NCI-H2029 (cell line): ENCODE data around the gene RNF8.

Experiments
- DNase-seq: peaks from one replicate; lab custom pipeline; 2025; lab: John Stamatoyannopoulos, UW

Gene RNF8

GRCh38 chr6:37359039-37359438 lies 5.3 kb downstream of the RNF8 start:
- no peak for DNase-seq

DNA sequence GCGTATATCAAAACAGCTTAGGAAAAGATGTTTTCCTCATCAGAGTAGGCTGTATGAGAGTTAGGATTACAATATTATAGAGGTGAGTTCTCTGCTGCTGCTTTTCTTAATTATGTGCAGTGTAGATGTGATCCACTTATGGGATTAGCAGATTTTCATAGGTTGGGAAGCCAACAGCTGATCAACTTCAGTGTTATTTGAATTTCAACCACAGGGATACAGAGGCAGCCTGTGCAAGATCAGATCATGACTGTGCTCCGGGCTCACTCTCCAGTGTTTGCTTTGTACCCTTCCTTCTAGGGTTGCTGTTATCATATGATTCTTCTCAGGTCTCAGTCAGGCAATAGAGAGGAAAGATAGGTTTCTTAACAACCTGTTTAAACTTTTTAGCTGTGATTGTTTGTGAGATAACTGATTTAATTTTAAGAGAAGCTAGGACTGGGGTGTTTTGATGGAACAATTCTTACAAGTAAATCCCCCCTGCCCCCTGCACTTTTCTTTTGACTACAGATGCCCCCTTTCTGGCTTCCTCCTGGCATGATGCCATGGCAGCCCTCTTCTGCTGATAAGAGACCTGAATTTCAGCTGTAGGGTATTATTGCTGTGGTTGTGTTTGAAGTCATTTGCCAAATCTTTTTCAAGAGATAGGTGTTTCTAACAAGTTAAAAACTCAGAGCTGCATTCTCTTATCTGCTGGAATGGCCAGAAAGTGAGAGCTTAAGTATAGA lies 8.5 kb downstream of the RNF8 start:
- DNase-seq, result no peak

GRCh38 chr6:37365791-37366190 lies 12.0 kb downstream of the RNF8 start:
- DNase-seq, result no peak

DNA sequence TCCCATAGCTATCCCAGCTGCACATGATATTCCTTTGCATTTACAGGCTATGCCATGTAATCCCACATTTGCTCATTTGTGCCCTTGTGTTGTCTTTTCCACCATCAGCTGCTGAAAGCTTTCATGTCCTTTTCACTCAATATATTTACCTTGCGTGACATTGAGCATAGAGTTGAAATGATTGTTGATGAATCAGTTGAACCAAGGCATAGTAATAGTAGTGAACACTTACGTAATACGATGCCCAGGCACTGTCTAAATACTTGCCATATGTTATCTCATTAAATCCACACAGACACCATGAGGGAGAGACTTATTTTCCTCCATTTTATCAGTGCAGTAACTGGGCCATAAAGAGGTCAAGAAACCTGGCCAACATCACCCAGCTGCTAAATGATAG lies 13.1 kb downstream of the RNF8 start:
- DNase-seq, result no peak

DNA sequence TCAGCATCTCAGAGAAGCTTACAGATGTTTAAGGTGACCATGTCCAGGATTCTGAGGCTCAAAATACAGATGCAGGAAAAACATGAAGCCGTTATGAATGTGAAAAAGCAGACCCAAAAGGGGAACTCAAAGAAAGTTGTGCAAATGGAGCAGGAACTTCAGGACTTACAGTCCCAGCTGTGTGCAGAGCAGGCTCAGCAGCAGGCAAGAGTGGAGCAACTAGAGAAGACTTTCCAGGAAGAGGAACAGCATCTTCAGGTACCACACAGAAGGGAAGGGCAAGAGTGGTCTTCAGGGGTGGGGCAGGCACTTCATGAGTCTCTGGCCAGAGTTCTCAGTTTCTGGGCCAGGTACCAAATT lies 15.2 kb downstream of the RNF8 start:
- no peak for DNase-seq

- no peak for DNase-seq
Observed at GRCh38 chr6:37369321-37370201, 15.8 kb downstream of the RNF8 start.

GRCh38 chr6:37371154-37372083 lies 17.6 kb downstream of the RNF8 start:
- DNase-seq, result no peak

- no peak for DNase-seq
Observed at GRCh38 chr6:37372116-37372515, 18.3 kb downstream of the RNF8 start.

GRCh38 chr6:37373822-37374471 lies 20.2 kb downstream of the RNF8 start:
- no peak for DNase-seq

DNA sequence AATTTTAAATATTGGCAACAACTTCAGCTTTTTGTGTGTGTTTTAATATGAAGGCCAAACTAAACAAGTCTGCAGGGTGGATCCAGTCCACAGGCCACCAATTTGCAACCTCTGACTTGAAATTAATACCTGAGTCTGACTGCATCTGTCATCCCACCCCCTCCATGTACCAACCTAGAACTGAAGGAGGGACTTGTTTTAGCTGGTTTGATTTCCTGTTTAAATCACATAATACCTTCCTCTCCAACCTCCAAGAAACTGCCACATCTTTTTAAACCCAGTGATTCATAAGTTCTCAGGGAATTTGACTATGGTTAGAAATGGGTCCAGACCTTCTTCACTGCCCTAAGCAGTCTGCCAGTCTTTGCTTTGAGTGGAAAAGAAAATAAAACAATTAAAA lies 21.6 kb downstream of the RNF8 start:
- no peak for DNase-seq

GRCh38 chr6:37376078-37376743 lies 22.4 kb downstream of the RNF8 start:
- no peak for DNase-seq

GRCh38 chr6:37381579-37381978 lies 27.8 kb downstream of the RNF8 start:
- peak; percentile 76 for DNase-seq

DNA sequence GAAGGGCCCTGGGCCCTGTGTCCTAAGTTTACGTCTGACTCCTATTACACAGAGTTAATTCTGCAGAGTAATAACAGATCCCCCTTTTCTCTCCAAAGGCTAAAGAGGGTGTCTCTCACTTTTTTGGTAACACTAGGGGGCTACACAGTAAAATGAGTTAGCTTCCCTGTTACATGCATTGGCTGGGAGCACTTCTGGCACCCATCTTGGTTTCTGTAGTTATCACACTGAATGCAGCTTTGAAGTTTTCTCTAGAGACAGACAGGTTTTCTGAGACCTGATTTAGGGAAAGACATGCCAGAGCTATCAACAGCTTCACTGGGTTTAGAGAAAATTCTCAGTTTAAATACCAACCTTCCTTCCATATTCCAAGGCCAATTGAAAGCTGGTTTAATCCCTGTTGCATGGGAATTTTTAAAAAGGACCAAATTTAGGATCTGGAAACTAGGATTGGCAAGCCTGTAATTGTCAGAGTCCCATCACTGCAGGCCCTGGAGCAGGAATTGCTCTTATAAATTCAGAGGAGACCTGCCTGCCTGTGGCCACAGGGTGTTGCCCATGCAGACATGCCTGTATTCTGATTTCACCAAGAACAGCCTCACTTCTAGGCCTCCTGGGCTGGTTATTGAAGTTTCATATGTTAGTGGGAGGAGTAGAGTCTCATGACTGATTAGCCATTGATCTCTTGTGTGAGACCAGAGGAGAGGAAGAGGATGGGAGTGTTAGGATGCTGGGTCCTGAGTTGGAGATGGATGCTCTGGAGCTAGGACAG lies 29.4 kb downstream of the RNF8 start:
- DNase-seq, result no peak

GRCh38 chr6:37388578-37388977 lies 34.8 kb downstream of the RNF8 start:
- no peak for DNase-seq

DNA sequence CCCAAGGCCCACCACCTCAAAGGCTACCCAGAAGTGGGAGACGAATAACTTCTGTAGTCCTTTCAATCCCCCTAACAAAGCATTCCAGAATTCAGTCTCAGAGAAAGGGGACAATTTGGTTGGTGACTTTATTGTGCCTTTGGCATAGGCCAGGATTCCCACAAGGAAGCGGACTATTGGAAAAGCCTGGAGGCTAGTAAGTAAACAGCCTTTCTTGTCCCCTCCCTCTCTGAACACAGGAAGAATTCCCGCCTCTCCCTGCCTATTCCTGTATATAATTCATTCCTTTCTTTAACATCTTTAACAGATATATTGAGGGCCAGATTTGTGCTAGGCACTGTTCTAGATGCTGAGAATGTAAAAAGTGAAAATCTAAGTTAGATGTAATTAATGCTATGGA lies 36.1 kb downstream of the RNF8 start:
- no peak for DNase-seq

- DNase-seq, result no peak
Observed at GRCh38 chr6:37391120-37391519, 37.3 kb downstream of the RNF8 start.

DNA sequence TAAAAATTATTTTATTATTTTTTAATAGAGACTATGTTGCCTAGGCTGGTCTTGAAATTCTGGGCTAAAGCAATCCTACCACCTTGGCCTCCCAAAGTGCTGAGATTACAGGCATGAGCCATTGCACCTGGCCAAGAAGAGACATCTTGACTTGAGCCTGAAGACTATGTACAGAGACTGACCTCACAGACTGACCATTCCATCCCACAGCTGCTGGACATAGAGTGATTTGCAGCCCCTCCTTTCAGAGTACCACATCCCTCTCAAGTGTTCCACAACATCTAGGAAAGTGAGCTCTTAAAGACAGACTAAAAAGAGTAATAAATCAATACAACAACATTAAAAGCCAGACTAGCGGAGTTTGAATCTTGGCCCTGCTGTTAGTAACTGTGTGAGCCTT lies 39.0 kb downstream of the RNF8 start:
- no peak for DNase-seq

GRCh38 chr6:37393381-37393929 lies 39.7 kb downstream of the RNF8 start:
- DNase-seq, result no peak

DNA sequence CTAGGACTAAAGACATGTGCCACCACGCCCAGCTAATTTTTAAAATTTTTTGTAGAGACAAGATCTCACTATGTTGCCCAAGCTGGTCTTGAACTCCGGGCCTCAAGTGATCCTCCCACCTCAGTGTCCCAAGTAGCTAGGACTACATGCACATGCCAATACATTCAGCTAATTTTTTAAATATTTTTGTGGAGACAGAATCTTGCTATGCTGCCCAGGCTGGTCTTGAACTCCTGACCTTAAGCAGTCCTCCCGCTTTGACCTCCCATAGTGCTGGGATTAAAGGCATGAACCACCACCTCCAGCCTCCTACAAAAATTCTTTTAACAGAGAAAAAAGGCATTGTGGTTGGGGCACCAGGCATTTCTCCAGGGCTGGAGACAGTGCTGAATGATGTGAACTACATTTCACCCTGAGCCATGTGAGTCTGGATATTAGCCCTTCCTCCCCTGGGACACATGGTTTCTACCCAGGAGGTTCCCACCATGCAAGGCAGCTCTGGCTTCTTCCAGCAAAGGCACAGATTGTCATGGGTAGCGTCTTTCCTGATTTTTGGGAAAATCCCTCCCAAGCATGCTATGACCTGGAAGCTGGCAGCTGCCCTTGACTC lies 42.9 kb downstream of the RNF8 start:
- DNase-seq, result no peak

- no peak for DNase-seq
Observed at GRCh38 chr6:37399131-37399530, 45.3 kb downstream of the RNF8 start.
